Gastrocnemius medialis (tissue), 4 donors: ENCODE data around the gene RPS6KA2. TPM values are rescaled to one million over a fixed set of nuclear protein-coding genes. Genes with fewer than 3 reads are reported as not detected.
"Not testable (repeated sequence)": the region's sequence is repeated elsewhere in the genome, so short reads cannot be mapped to it uniquely, and the experiment has no call there.

Experiments
- ATAC-seq, 2 donors: fragments of 150-250 bp; one replicate each; pipeline ENCODE4 v1.9.1; 2016
- DNase-seq, 2 donors: peaks; one replicate each; pipeline ENCODE4 v3.0.0-alpha.2; 2019
- H3K27ac ChIP-seq, 4 donors: fragments of 200-600 bp; sonication (generic); 1 replicate in 1 of 4; 2 replicates in 3 of 4; pipeline ENCODE4 v1.5.1; 2016 to 2018; ENCODE audit warnings: mild to moderate bottlenecking in 2 of 4, moderate library complexity in 1 of 4
- H3K27me3 ChIP-seq, 3 donors: fragments of 200-600 bp; sonication (generic) in 2 of 3; 1 replicate in 1 of 3; 2 replicates in 2 of 3; pipeline versions ENCODE4 v1.5.1 to v1.6.0; 2016 to 2019; ENCODE audit warnings: mild to moderate bottlenecking in 1 of 3, moderate library complexity in 1 of 3
- H3K36me3 ChIP-seq, 2 donors: fragments of 200-600 bp; sonication (generic) in 1 of 2; one replicate each; pipeline ENCODE4 v1.5.1; 2017 to 2018
- H3K4me1 ChIP-seq, 2 donors: fragments of 200-600 bp; sonication (generic) in 1 of 2; one replicate each; pipeline ENCODE4 v1.5.1; 2016 to 2017; ENCODE audit warnings: mild to moderate bottlenecking in 2 of 2
- H3K4me3 ChIP-seq, 4 donors: fragments of 200-600 bp; sonication (generic) in 3 of 4; 1 replicate in 1 of 4; 2 replicates in 3 of 4; pipeline ENCODE4 v1.5.1; 2016 to 2019; ENCODE audit warnings: mild to moderate bottlenecking in 2 of 4
- H3K9me3 ChIP-seq, 3 donors: fragments of 200-600 bp; sonication (generic) in 2 of 3; 1 replicate in 1 of 3; 2 replicates in 2 of 3; pipeline ENCODE4 v1.5.1; 2016 to 2019
- POLR2A ChIP-seq, 2 donors: fragments of 450-650 bp; IDR thresholded peaks; one replicate each; pipeline ENCODE4 v1.6.1; 2017; ENCODE audit warnings: antibody characterized with exemption in 2 of 2, mild to moderate bottlenecking in 2 of 2, moderate library complexity in 2 of 2
- in situ Hi-C, 4 donors: fragments of 200-750 bp; cut with MboI; loops; one replicate each; pipeline versions ENCODE4 v1.15.0 to v1.8.0; 2017; ENCODE audit warnings: low sequenced_read_pairs in 4 of 4
- intact Hi-C: fragments of 100-400 bp; cut with DNase I; formaldehyde crosslinking; loops from one replicate; pipeline ENCODE4 v1.15.1; 2023; ENCODE audit warnings: low total_unique reads
- total RNA-seq, 4 donors: library from RNA; depleted of rRNA; stranded (reverse); fragments of >200 nt; gene quantifications; one replicate each; pipeline versions ENCODE4 v1.1.0 to v1.2.3, GENCODE V29; 2016
- TF ChIP-seq, protein P1 (sequence below), 5 experiments: fragments of 450-650 bp in 3 of 5; fragments of 200-600 bp in 2 of 5; sonication (generic) in 2 of 5; IDR thresholded peaks in 4 of 5; conservative IDR thresholded peaks in 1 of 5; 1 replicate in 4 of 5; 2 replicates in 1 of 5; pipeline ENCODE4 v1.5.1; 2016 to 2019; ENCODE audit warnings: antibody characterized with exemption in 5 of 5, mild to moderate bottlenecking in 3 of 5, moderate library complexity in 3 of 5

RPS6KA2 gene
- total RNA-seq, 4 donors from 2014 or later: 18.7 to 35.7 (median 27.4) TPM

DNA sequence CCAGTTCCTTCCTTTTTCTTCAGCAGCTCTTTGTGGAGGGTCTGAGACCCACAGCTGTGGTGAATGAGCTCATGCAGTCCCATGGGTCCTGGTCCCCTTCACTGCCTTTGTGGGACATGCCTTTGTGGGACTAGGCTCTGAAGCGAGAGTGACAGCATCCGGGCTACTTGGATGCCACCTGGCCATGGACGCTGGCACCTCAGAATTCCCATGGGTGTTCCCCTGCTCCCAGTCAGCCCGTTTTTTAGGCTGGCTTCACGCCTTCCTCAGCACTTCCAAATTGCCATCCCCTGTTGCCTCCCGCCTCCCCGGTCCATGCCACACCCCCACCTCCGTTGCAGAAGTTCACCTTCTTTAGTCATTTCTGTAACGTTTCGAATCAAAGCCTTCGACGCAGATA, 85.7 kb downstream of the RPS6KA2 start:
- H3K27me3 ChIP-seq: no peaks in the 10 kb centered on the region
- intact Hi-C loops: no loop called here
- in situ Hi-C loops: no loop called here

DNA sequence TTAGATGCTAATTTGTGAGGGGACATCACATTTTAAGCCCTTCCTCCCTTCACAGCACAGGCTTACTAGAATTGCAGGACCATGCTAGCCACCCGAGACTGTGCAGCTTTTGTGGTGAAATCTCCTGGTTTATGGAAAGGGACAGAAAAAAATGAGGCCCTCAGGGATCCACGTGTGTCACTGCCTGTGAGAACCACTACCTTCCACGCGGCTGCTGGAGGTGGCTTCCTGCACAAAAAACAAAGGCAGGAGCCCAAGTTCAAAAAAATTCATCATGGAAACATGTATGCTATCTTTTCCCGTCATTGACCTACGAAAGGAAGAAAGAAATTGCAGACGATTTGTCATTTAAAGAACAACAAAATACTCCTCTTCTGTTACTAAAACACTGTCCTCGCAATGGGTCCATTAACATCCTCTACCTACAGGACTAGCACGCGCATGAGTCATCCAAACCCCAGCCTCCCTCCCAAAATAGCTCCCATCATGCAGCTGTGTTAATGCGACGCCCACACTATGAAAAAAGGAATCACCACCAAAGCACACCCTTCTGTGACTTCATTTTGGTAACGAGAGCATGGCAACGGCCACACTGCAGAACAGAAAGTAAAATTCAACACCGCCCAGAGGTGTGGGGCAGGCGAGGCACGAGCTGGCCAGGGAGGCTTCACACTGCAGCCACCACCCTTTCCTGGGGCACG, 86.3 kb downstream of the RPS6KA2 start:
- no peaks in the 10 kb centered on the region for H3K27me3 ChIP-seq
- intact Hi-C loops: no loop called here
- peak; percentile 68 to 75 for ATAC-seq
- peak; percentile 28 to 39 for DNase-seq
- in situ Hi-C loops: no loop called here
- no peak for TF ChIP-seq POLR2A (IDR thresholded peaks at IDR 0.05)
- TF ChIP-seq, protein P1, sequence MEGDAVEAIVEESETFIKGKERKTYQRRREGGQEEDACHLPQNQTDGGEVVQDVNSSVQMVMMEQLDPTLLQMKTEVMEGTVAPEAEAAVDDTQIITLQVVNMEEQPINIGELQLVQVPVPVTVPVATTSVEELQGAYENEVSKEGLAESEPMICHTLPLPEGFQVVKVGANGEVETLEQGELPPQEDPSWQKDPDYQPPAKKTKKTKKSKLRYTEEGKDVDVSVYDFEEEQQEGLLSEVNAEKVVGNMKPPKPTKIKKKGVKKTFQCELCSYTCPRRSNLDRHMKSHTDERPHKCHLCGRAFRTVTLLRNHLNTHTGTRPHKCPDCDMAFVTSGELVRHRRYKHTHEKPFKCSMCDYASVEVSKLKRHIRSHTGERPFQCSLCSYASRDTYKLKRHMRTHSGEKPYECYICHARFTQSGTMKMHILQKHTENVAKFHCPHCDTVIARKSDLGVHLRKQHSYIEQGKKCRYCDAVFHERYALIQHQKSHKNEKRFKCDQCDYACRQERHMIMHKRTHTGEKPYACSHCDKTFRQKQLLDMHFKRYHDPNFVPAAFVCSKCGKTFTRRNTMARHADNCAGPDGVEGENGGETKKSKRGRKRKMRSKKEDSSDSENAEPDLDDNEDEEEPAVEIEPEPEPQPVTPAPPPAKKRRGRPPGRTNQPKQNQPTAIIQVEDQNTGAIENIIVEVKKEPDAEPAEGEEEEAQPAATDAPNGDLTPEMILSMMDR (IDR thresholded peaks at IDR 0.05 in 4 of 5, conservative IDR thresholded peaks at IDR 0.05 in 1 of 5): no peak
- H3K9me3 ChIP-seq: no peaks in the 10 kb centered on the region
- peak overlapping the region; percentile 22 to 41 (median 31) for H3K4me3 ChIP-seq
- H3K36me3 ChIP-seq: peaks cover 0 to 16% of the 10 kb centered on the region in 2 donors
- H3K27ac ChIP-seq: peak overlapping the region; percentile 30 to 66 (median 57)
- peaks cover 7 to 23% of the 10 kb centered on the region in 2 donors for H3K4me1 ChIP-seq

More for the DNA sequence above, 85.7 kb downstream of the RPS6KA2 start:
- peaks cover 7 to 23% of the 10 kb centered on the region in 2 donors for H3K4me1 ChIP-seq
- TF ChIP-seq, protein P1 (IDR thresholded peaks at IDR 0.05 in 4 of 5, conservative IDR thresholded peaks at IDR 0.05 in 1 of 5): no peak
- no peak for TF ChIP-seq POLR2A (IDR thresholded peaks at IDR 0.05)
- peak overlapping the region; percentile 30 to 66 (median 57) for H3K27ac ChIP-seq
- ATAC-seq (peak; percentile 22 to 23), DNase-seq (no peak)
- H3K36me3 ChIP-seq: peaks cover 0 to 14% of the 10 kb centered on the region in 2 donors
- H3K4me3 ChIP-seq: peak overlapping the region; percentile 22 to 41 (median 31)
- no peaks in the 10 kb centered on the region for H3K9me3 ChIP-seq

DNA sequence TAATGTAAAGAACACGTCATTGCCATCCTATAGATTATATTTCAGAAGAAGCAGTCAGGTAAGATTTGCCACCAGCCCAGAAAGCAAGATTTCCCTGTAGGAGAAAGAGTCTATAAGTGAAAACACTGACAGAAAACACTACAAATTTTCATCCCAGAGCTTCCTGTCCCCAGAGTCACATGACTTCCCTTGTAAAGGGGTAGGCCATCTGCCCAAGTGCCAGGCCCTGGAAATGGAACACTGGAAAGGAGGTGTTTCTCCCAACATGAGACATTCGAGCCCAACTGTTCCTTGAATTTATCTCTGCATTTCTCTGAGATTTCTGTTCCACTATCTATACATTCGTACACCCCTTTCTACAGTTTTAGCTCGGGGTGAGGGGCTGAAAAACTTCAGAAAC, 87.5 kb downstream of the RPS6KA2 start:
- Histone ChIP-seq H3K27ac (peak overlapping the region in 1 of 4 donors; percentile 49), H3K4me1 (peaks cover 7 to 23% of the 10 kb centered on the region in 2 donors), H3K4me3 (no peak overlapping the region), H3K9me3 (no peaks in the 10 kb centered on the region), H3K27me3 (no peaks in the 10 kb centered on the region), H3K36me3 (peaks cover 0 to 28% of the 10 kb centered on the region in 2 donors)
- ATAC-seq (no peak), DNase-seq (no peak)
- TF ChIP-seq POLR2A (IDR thresholded peaks at IDR 0.05): no peak
- intact Hi-C loops (no loop called here), in situ Hi-C loops (no loop called here)

DNA sequence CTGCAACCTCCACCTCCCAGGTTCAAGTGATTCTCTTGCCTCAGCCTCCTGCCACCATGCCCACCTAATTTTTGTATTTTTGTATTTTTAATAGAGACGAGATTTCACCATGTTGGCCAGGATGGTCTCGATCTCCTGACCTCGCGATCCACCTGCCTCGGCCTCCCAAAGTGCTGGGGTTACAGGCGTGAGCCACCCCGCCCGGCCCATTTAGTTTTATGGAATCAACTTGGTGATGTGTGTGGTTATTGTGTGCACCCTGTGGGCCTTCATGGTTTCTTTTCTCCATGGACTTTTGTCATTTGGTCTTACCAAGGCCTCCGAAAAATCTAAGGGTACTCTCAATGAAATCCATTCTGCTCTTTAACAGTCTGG, 88.1 kb downstream of the RPS6KA2 start:
- Histone ChIP-seq H3K36me3 (peaks cover 0 to 28% of the 10 kb centered on the region in 2 donors), H3K4me1 (peaks cover 7 to 23% of the 10 kb centered on the region in 2 donors)
- in situ Hi-C loops, intact Hi-C loops, H3K27me3 ChIP-seq, DNase-seq, H3K9me3 ChIP-seq, ATAC-seq, H3K27ac ChIP-seq, H3K4me3 ChIP-seq: not testable (repeated sequence)

DNA sequence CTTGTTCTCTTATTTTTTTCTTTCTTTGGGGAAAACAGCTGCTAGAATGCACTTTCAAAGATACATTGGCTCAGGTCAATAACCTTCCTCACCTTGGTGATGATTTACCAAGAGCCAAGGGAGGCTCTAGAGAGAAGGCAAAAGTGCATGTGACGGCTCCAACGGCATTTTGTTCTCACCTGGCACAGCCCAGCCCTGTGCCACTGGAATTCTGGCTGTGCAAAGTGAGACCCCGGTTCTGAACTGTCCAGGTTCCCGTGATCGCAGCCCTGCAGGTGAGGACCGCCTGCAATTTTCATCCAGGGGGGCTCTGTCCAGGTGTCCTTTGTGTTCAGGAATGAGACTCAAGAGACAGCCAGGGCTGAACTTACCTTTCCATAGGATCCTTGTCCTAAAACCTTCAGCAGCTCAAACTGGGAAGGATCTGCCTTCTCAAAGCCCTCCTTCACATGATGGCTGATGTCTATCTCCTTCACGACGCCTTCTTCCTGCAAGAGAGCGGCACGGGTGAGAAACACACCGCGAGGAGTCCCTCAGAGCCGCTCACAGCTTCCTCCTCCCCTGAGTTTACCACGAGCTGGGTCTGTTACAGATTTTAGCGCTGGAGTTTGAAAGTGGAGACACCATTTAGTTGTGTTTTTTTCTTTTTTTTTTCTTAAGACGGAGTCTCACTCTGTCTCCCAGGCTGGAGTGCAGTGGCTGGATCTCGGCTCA, 88.6 kb downstream of the RPS6KA2 start:
- in situ Hi-C loops (no loop called here), intact Hi-C loops (no loop called here)
- Histone ChIP-seq H3K4me1 (peaks cover 7 to 23% of the 10 kb centered on the region in 2 donors), H3K36me3 (peaks cover 0 to 30% of the 10 kb centered on the region in 2 donors), H3K9me3 (no peaks in the 10 kb centered on the region), H3K27me3 (no peaks in the 10 kb centered on the region), H3K27ac (no peak overlapping the region), H3K4me3 (no peak overlapping the region)
- DNase-seq (no peak), ATAC-seq (no peak)
- TF ChIP-seq, protein P1 (IDR thresholded peaks at IDR 0.05 in 4 of 5, conservative IDR thresholded peaks at IDR 0.05 in 1 of 5): no peak
- TF ChIP-seq POLR2A (IDR thresholded peaks at IDR 0.05): no peak
